ENCODE measurements around the gene LARGE1. TPM values are rescaled to one million over a fixed set of nuclear protein-coding genes. Genes with fewer than 3 reads are reported as not detected.

Gene LARGE1
- total and polyA plus RNA-seq, 2 of the 8 experiments (the other 6 are each of a cell fraction or from before 2014, with no cell fraction given), result 43.7 to 83.0 TPM

DNA sequence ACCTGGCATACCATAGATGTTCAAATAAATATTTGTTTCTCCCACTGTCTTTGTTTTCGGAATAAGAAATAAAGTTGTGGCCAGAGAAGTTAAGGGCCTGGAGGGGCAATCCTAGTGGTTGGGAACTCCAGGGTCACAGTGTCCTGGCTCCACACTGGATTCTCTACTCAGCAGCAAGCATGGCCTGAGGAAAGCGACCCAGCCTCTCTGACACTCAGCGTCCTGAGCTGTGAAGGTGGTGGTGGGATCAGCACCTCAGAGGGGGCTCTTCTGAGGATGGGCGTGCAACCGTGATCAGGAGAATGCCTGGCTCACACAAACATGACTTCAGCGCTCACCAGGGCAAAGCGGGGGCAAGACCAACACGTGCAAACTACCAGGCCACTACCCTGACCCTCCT, 59.9 kb downstream of the LARGE1 start (continued):
- TF ChIP-seq CHD7 (IDR thresholded peaks at IDR 0.05; ENCODE audit: insufficient replicate concordance, low read length), result no peak
- TF ChIP-seq MAX (IDR thresholded peaks at IDR 0.05), result no peak
- no peak for TF ChIP-seq PHF8 (conservative IDR thresholded peaks at IDR 0.05; ENCODE audit: low read depth, low read length)
- no peak for TF ChIP-seq BACH1 (IDR thresholded peaks at IDR 0.05; ENCODE audit: low read length)
- no peak for TF ChIP-seq POLR2A (IDR thresholded peaks at IDR 0.05; ENCODE audit: control extremely low read depth in 1 of 2, low read depth in 2 of 2, low read length in 2 of 2)
- TF ChIP-seq KDM5A (IDR thresholded peaks at IDR 0.05; ENCODE audit: low read length), result no peak
- TF ChIP-seq KDM1A (IDR thresholded peaks at IDR 0.05; ENCODE audit: borderline replicate concordance, low read length), result no peak
- no peak for TF ChIP-seq USF2 (IDR thresholded peaks at IDR 0.05; ENCODE audit: low read length)
- TF ChIP-seq SIRT6 (IDR thresholded peaks at IDR 0.05; ENCODE audit: low read length), result no peak
- no peak for TF ChIP-seq MAFK (IDR thresholded peaks at IDR 0.05; ENCODE audit: low read depth, low read length)
